ENCODE results near the gene TDP1.
"Not testable (repeated sequence)": the region's sequence is repeated elsewhere in the genome, so short reads cannot be mapped to it uniquely, and the experiment has no call there.

The TDP1 gene

DNA sequence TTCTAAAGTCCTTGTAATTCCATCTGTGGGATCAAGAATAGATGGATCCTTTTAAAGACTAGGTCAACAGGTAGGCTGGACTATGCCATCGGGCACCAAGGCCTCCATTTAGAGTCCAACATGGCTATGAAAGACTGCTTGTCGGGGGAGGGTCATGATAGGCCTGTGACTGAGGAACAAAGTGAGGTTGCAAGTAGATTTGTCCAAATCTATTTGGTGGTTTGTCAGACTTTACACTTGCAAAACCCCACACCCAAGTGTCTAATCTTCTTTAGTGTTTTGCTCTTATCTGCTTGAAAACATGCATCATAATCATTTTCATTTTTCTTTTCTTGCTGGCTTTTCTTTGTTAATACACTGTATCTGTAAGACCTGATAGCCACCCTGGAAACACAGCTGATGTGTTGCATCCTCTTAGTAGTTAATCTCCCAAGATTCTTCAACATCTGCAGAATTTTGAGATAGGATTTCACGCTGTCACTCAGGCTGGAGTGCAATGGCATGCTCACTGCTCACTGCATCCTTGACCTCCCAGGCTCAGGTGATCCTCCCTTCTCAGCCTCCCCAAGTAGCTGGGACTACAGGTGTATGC, 50.3 kb downstream of the TDP1 start:
- TF ChIP-seq ZNF274 (IDR thresholded peaks at IDR 0.05; ENCODE audit: low read depth, low read length) (no peak), SUZ12 (IDR thresholded peaks at IDR 0.05; ENCODE audit: extremely low read depth, insufficient read depth, insufficient read length) (no peak), YY1 (IDR thresholded peaks at IDR 0.05; ENCODE audit: insufficient read depth, insufficient read length) (no peak)
- Histone ChIP-seq H3K4me1 (ENCODE audit: insufficient read depth, insufficient read length) (no peaks in the 10 kb centered on the region), H3K4me3 (ENCODE audit: insufficient read length, low read depth) (no peak overlapping the region), H3K27me3 (ENCODE audit: insufficient read depth, insufficient read length) (no peaks in the 10 kb centered on the region), H3K9ac (ENCODE audit: insufficient read length, low read depth) (no peak overlapping the region), H3K36me3 (ENCODE audit: insufficient read depth, insufficient read length, low read length) (peaks cover 55% of the 10 kb centered on the region), H3K9me3 (ENCODE audit: insufficient read depth, low read length) (peaks cover 11% of the 10 kb centered on the region; the same call in 1 of the 2 replicates)
- no peak for DNase-seq (ENCODE audit: low read depth, low spot score)

DNA sequence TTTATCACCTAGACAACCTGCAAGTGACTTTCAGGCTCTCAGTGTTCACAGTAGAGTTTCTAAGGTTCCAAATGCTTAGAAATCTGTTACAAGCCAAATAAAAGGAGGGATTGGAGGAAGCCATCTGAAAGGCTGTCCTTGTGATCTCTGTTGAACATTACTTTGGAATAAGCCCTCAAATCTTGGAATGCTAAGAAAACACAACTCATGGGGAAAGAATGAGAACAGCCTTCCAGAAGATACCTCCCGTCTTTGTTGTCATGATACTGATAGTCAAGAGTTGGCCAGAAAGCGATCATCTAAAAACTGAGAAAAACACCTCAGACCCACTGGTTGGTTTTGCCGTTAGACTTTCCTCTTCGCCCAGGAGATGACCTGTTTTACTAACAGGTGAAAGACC, 61.6 kb downstream of the TDP1 start:
- no peak for DNase-seq (ENCODE audit: low read depth, low spot score)
- H3K4me1 ChIP-seq (ENCODE audit: insufficient read depth, insufficient read length), result no peaks in the 10 kb centered on the region
- H3K36me3 ChIP-seq (ENCODE audit: insufficient read depth, insufficient read length, low read length), result peaks cover 67% of the 10 kb centered on the region
- H3K4me3 ChIP-seq (ENCODE audit: insufficient read length, low read depth), result no peak overlapping the region
- H3K27me3 ChIP-seq (ENCODE audit: insufficient read depth, insufficient read length), result no peaks in the 10 kb centered on the region
- peaks cover 6% of the 10 kb centered on the region; the same call in 1 of the 2 replicates for H3K9me3 ChIP-seq (ENCODE audit: insufficient read depth, low read length)
- no peak overlapping the region for H3K9ac ChIP-seq (ENCODE audit: insufficient read length, low read depth)
- TF ChIP-seq ZNF274 (IDR thresholded peaks at IDR 0.05; ENCODE audit: low read depth, low read length) (no peak), SUZ12 (IDR thresholded peaks at IDR 0.05; ENCODE audit: extremely low read depth, insufficient read depth, insufficient read length) (no peak), YY1 (IDR thresholded peaks at IDR 0.05; ENCODE audit: insufficient read depth, insufficient read length) (no peak)

DNA sequence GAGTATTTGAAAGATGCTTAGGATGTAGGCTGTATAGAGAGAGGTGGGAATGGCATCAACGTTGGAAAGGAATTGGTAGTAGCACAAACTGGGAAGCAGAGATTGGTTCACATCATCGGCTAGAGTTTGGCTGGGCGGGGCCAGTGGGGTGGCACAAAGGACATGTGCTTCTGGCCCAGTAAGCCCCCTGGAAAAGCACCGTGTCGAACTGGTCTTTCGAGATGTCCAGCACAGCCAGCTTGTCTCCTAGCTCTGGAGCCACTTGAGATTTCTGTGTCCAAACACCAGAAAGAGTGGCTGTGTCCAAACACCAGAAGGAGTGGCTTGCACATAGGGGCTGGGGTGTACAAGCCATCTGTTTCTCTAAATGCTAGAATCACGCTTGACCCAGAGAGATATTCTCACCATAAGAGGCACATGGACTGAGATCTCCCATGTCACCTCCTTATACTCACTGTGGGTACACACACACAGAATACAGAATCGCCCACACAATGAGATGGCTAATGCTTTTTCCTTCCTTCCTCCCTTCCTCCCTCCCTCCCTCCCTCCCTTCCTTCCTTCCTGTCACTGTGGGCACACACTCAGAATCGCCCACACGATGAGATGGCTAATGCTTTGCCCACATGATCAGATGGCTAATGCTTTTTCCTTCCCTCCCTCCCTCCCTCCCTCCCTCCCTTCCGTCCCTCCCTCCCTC, 64.2 kb downstream of the TDP1 start:
- no peaks in the 10 kb centered on the region for H3K27me3 ChIP-seq (ENCODE audit: insufficient read depth, insufficient read length)
- no peaks in the 10 kb centered on the region for H3K4me1 ChIP-seq (ENCODE audit: insufficient read depth, insufficient read length)
- no peak overlapping the region for H3K4me3 ChIP-seq (ENCODE audit: insufficient read length, low read depth)
- no peak overlapping the region for H3K9ac ChIP-seq (ENCODE audit: insufficient read length, low read depth)
- no peak for TF ChIP-seq SUZ12 (IDR thresholded peaks at IDR 0.05; ENCODE audit: extremely low read depth, insufficient read depth, insufficient read length)
- TF ChIP-seq YY1 (IDR thresholded peaks at IDR 0.05; ENCODE audit: insufficient read depth, insufficient read length), result no peak
- no peak for TF ChIP-seq ZNF274 (IDR thresholded peaks at IDR 0.05; ENCODE audit: low read depth, low read length)
- H3K9me3 ChIP-seq (ENCODE audit: insufficient read depth, low read length), result no peaks in the 10 kb centered on the region
- DNase-seq (ENCODE audit: low read depth, low spot score), result no peak
- H3K36me3 ChIP-seq (ENCODE audit: insufficient read depth, insufficient read length, low read length), result peaks cover 68% of the 10 kb centered on the region

DNA sequence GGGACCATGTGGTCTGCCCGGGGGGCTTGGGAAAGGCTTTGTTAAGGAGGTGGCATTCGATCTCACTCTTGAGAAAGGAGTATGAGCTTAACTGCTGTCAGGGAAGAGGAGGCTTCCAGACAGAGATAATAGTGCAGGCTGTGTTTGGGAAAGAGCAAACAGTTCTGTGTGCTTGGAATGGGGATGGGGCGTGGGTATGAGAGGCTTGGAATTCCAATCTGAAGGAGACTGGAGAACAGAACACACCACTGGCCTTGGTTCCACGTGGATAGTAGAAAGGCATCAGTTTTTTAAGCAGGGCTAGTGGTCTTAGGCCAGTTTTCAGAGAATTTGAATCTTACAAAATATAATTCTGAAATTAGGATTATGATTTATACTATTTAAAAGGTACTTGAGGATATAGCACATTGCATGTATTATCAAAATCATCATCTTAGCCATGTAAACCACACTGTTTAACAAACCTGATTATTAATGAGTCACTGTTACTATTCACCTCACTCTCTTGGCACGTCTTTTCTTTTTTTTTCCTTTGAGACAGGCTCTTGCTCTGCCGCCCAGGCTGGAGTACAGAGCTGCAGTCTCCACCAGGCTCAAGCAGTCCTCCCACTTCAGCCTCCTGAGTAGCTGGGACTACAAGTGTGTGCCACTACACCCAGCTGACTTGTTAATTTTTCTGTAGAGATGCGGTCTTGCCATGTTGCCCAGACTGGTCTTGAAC, 67.6 kb downstream of the TDP1 start:
- no peaks in the 10 kb centered on the region for H3K27me3 ChIP-seq (ENCODE audit: insufficient read depth, insufficient read length)
- no peak overlapping the region for H3K4me3 ChIP-seq (ENCODE audit: insufficient read length, low read depth)
- no peak for TF ChIP-seq SUZ12 (IDR thresholded peaks at IDR 0.05; ENCODE audit: extremely low read depth, insufficient read depth, insufficient read length)
- no peak for TF ChIP-seq YY1 (IDR thresholded peaks at IDR 0.05; ENCODE audit: insufficient read depth, insufficient read length)
- TF ChIP-seq ZNF274 (IDR thresholded peaks at IDR 0.05; ENCODE audit: low read depth, low read length), result no peak
- peaks cover 66% of the 10 kb centered on the region for H3K36me3 ChIP-seq (ENCODE audit: insufficient read depth, insufficient read length, low read length)
- DNase-seq (ENCODE audit: low read depth, low spot score), result no peak
- no peak overlapping the region for H3K9ac ChIP-seq (ENCODE audit: insufficient read length, low read depth)
- H3K4me1 ChIP-seq (ENCODE audit: insufficient read depth, insufficient read length), result no peaks in the 10 kb centered on the region
- H3K9me3 ChIP-seq (ENCODE audit: insufficient read depth, low read length), result no peaks in the 10 kb centered on the region

DNA sequence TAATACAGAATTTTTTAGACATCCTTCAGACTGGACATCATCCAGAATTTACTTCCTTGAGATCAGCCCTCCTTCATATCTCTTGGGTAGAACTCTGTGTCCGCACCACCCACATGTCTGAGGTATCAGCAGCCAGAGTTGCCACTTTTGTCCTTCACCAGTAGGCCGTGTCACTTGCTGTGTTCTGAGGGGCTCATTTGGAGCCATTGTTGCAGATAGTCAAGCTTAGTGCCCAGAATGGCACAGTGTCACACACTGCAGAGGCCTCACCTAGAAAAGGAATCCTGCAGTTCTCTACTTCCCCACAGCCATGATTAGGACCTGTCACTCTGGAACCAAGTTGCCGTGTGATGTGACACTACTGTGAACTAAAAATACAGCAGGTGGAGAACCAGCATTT, 69.2 kb downstream of the TDP1 start:
- TF ChIP-seq SUZ12 (IDR thresholded peaks at IDR 0.05; ENCODE audit: extremely low read depth, insufficient read depth, insufficient read length), result no peak
- TF ChIP-seq YY1 (IDR thresholded peaks at IDR 0.05; ENCODE audit: insufficient read depth, insufficient read length), result no peak
- TF ChIP-seq ZNF274 (IDR thresholded peaks at IDR 0.05; ENCODE audit: low read depth, low read length), result no peak
- Histone ChIP-seq H3K27me3 (ENCODE audit: insufficient read depth, insufficient read length) (no peaks in the 10 kb centered on the region), H3K9ac (ENCODE audit: insufficient read length, low read depth) (no peak overlapping the region), H3K4me3 (ENCODE audit: insufficient read length, low read depth) (no peak overlapping the region), H3K9me3 (ENCODE audit: insufficient read depth, low read length) (no peaks in the 10 kb centered on the region), H3K36me3 (ENCODE audit: insufficient read depth, insufficient read length, low read length) (peaks cover 57% of the 10 kb centered on the region), H3K4me1 (ENCODE audit: insufficient read depth, insufficient read length) (no peaks in the 10 kb centered on the region)
- no peak for DNase-seq (ENCODE audit: low read depth, low spot score)

DNA sequence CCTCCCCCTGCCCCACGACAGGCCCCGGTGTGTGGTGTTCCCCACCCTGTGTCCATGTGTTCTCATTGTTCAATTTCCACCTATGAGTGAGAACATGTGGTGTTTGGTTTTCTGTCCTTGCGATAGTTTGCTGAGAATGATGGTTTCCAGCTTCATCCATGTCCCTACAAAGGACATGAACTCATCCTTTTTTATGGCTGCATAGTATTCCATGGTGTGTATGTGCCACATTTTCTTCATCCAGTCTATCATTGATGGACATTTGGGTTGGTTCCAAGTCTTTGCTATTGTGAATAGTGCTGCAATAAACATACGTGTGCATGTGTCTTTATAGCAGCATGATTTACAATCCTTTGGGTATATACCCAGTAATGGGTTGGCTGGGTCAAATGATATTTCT, 70.9 kb downstream of the TDP1 start:
- H3K36me3 ChIP-seq (ENCODE audit: insufficient read depth, insufficient read length, low read length), result peaks cover 53% of the 10 kb centered on the region

DNA sequence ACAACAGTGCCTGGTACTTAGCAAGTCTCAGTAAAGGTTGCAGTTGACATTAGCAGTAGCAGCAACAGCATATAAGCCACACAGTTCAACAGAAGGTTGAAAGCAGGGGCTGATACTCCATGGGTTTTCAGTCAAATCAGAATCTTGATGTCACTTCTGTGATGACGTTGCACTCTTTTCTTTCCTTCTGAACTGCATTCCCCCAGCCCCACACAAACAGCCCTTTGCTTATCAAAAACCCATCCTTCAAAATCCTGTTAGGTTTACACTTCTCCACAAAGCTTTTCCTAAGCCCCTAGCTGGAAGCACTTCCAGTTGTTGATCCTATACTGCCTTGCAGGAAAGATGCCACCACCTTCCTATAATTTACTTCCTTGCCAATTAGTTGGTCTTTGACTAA, 72.1 kb downstream of the TDP1 start:
- Histone ChIP-seq H3K9me3 (ENCODE audit: insufficient read depth, low read length) (no peaks in the 10 kb centered on the region), H3K4me1 (ENCODE audit: insufficient read depth, insufficient read length) (no peaks in the 10 kb centered on the region), H3K4me3 (ENCODE audit: insufficient read length, low read depth) (no peak overlapping the region), H3K36me3 (ENCODE audit: insufficient read depth, insufficient read length, low read length) (peaks cover 53% of the 10 kb centered on the region), H3K9ac (ENCODE audit: insufficient read length, low read depth) (no peak overlapping the region), H3K27me3 (ENCODE audit: insufficient read depth, insufficient read length) (no peaks in the 10 kb centered on the region)
- no peak for TF ChIP-seq SUZ12 (IDR thresholded peaks at IDR 0.05; ENCODE audit: extremely low read depth, insufficient read depth, insufficient read length)
- no peak for TF ChIP-seq ZNF274 (IDR thresholded peaks at IDR 0.05; ENCODE audit: low read depth, low read length)
- no peak for TF ChIP-seq YY1 (IDR thresholded peaks at IDR 0.05; ENCODE audit: insufficient read depth, insufficient read length)
- no peak for DNase-seq (ENCODE audit: low read depth, low spot score)

More for the DNA sequence above, 70.9 kb downstream of the TDP1 start:
- not testable (repeated sequence) for H3K4me3 ChIP-seq (ENCODE audit: insufficient read length, low read depth); DNase-seq (ENCODE audit: low read depth, low spot score); H3K9ac ChIP-seq (ENCODE audit: insufficient read length, low read depth); H3K9me3 ChIP-seq (ENCODE audit: insufficient read depth, low read length); H3K4me1 ChIP-seq (ENCODE audit: insufficient read depth, insufficient read length); H3K27me3 ChIP-seq (ENCODE audit: insufficient read depth, insufficient read length)
